ENCODE results near the gene PI4KB. TPM values are rescaled to one million over a fixed set of nuclear protein-coding genes. Genes with fewer than 3 reads are reported as not detected.

Gene PI4KB
- total and polyA plus RNA-seq, 2 of the 13 experiments (the other 11 are each of a cell fraction or from before 2014, with no cell fraction given): 19.5 to 29.3 TPM

- TF ChIP-seq, protein P1, sequence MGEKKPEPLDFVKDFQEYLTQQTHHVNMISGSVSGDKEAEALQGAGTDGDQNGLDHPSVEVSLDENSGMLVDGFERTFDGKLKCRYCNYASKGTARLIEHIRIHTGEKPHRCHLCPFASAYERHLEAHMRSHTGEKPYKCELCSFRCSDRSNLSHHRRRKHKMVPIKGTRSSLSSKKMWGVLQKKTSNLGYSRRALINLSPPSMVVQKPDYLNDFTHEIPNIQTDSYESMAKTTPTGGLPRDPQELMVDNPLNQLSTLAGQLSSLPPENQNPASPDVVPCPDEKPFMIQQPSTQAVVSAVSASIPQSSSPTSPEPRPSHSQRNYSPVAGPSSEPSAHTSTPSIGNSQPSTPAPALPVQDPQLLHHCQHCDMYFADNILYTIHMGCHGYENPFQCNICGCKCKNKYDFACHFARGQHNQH (CRISPR knock-in tag; IDR thresholded peaks at IDR 0.05): no peak
- TF ChIP-seq KAT7 (CRISPR knock-in tag; IDR thresholded peaks at IDR 0.05; ENCODE audit: borderline replicate concordance): no peak
- TF ChIP-seq ZBTB21 (CRISPR knock-in tag; IDR thresholded peaks at IDR 0.05): peak; percentile 97
- TF ChIP-seq, protein P2, sequence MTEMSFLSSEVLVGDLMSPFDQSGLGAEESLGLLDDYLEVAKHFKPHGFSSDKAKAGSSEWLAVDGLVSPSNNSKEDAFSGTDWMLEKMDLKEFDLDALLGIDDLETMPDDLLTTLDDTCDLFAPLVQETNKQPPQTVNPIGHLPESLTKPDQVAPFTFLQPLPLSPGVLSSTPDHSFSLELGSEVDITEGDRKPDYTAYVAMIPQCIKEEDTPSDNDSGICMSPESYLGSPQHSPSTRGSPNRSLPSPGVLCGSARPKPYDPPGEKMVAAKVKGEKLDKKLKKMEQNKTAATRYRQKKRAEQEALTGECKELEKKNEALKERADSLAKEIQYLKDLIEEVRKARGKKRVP (CRISPR knock-in tag; IDR thresholded peaks at IDR 0.05): peak in 1 of 2 experiments; percentile 89; a peak in 2 of 4 replicates
- no peak for TF ChIP-seq PBX3 (CRISPR knock-in tag; IDR thresholded peaks at IDR 0.05; ENCODE audit: borderline replicate concordance)
- peak; percentile 14; the same call in 1 of the 2 replicates for TF ChIP-seq ZNF614 (CRISPR knock-in tag; IDR thresholded peaks at IDR 0.05; ENCODE audit: borderline replicate concordance)
- peak; percentile 64; the same call in 1 of the 2 replicates for TF ChIP-seq BHLHE40 (IDR thresholded peaks at IDR 0.05; ENCODE audit: low read length)
- no peak for TF ChIP-seq HIVEP1 (CRISPR knock-in tag; IDR thresholded peaks at IDR 0.05)
- TF ChIP-seq SALL2 (CRISPR knock-in tag; IDR thresholded peaks at IDR 0.05): no peak
- peak; percentile 22 for TF ChIP-seq PRPF4 (IDR thresholded peaks at IDR 0.05; ENCODE audit: low read depth, low read length, poor library complexity, severe bottlenecking)
- peak; percentile 61 for TF ChIP-seq TAF1 (CRISPR knock-in tag; IDR thresholded peaks at IDR 0.05)
- peak; percentile 87 for TF ChIP-seq ARID4A (CRISPR knock-in tag; IDR thresholded peaks at IDR 0.05; ENCODE audit: borderline replicate concordance)
- TF ChIP-seq GABPB1 (CRISPR knock-in tag; IDR thresholded peaks at IDR 0.05): peak; percentile 92
- TF ChIP-seq KMT2B (CRISPR knock-in tag; IDR thresholded peaks at IDR 0.05): peak; percentile 73
- TF ChIP-seq JUN (CRISPR knock-in tag; IDR thresholded peaks at IDR 0.05): peak; percentile 86
- TF ChIP-seq ZBTB4 (CRISPR knock-in tag; IDR thresholded peaks at IDR 0.05; ENCODE audit: borderline replicate concordance): peak; percentile 84; the same call in 1 of the 2 replicates
- 0 out of 2 replicates have a peak, but pooled peaks have one; percentile 16 for TF ChIP-seq MTF1 (CRISPR knock-in tag; IDR thresholded peaks at IDR 0.05)
- TF ChIP-seq ZZZ3 (CRISPR knock-in tag; IDR thresholded peaks at IDR 0.05; ENCODE audit: borderline replicate concordance): 0 out of 2 replicates have a peak, but pooled peaks have one; percentile 49
Observed at GRCh38 chr1:151281225-151281968, 45.8 kb downstream of the PI4KB start (continued).

Measured in HepG2 (cell line).